ENCODE measurements around the gene AGRN.
A peak's percentile ranks its signal among the peaks of the same experiment; 100 is the strongest.
"Not testable (repeated sequence)": the region's sequence is repeated elsewhere in the genome, so short reads cannot be mapped to it uniquely, and the experiment has no call there.

AGRN gene

GRCh38 chr1:981955-982558 lies 37.9 kb upstream of the AGRN start, which contains the start of gene PERM1:
Gene PERM1, minus strand, starts transcription at chr1:982093. Its CDS starts 1,064 bp downstream, at chr1:981029.
- no peak for DNase-seq (ENCODE audit: low read depth)

GRCh38 chr1:982765-983436 lies 37.0 kb upstream of the AGRN start:
- DNase-seq (ENCODE audit: low read depth) = no peak

GRCh38 chr1:983798-984475 lies 36.0 kb upstream of the AGRN start:
- DNase-seq (ENCODE audit: low read depth) = peak; percentile 35

GRCh38 chr1:984476-984814 lies 35.5 kb upstream of the AGRN start:
- DNase-seq (ENCODE audit: low read depth) = no peak

GRCh38 chr1:985126-985525 lies 34.8 kb upstream of the AGRN start:
- DNase-seq (ENCODE audit: low read depth) = no peak

GRCh38 chr1:988061-988460 lies 31.9 kb upstream of the AGRN start:
- not testable (repeated sequence) for DNase-seq (ENCODE audit: low read depth)

- DNase-seq (ENCODE audit: low read depth) = not testable (repeated sequence)
Observed at GRCh38 chr1:991275-991674, 28.6 kb upstream of the AGRN start.

- no peak for DNase-seq (ENCODE audit: low read depth)
Observed at GRCh38 chr1:991895-992294, 28.0 kb upstream of the AGRN start.

GRCh38 chr1:992362-992761 lies 27.6 kb upstream of the AGRN start:
- no peak for DNase-seq (ENCODE audit: low read depth)

- DNase-seq (ENCODE audit: low read depth) = no peak
Observed at GRCh38 chr1:993379-993995, 26.4 kb upstream of the AGRN start.

- DNase-seq (ENCODE audit: low read depth) = not testable (repeated sequence)
Observed at GRCh38 chr1:994546-994945, 25.4 kb upstream of the AGRN start.

GRCh38 chr1:995665-996633 lies 24.0 kb upstream of the AGRN start:
- no peak for DNase-seq (ENCODE audit: low read depth)

- no peak for DNase-seq (ENCODE audit: low read depth)
Observed at GRCh38 chr1:996851-997712, 22.8 kb upstream of the AGRN start.

GRCh38 chr1:997713-997992 lies 22.3 kb upstream of the AGRN start:
- no peak for DNase-seq (ENCODE audit: low read depth)

GRCh38 chr1:997993-998744 lies 21.8 kb upstream of the AGRN start:
- DNase-seq (ENCODE audit: low read depth) = no peak

- DNase-seq (ENCODE audit: low read depth) = no peak
Observed at GRCh38 chr1:998745-998994, 21.2 kb upstream of the AGRN start.

GRCh38 chr1:998995-999724 lies 20.8 kb upstream of the AGRN start:
- no peak for DNase-seq (ENCODE audit: low read depth)

- peak; percentile 48 for DNase-seq (ENCODE audit: low read depth)
Observed at GRCh38 chr1:999725-1000356, 20.1 kb upstream of the AGRN start, which contains the start of gene HES4. Gene HES4, minus strand, starts transcription at chr1:1000097. Its CDS starts 124 bp downstream, at chr1:999973.

- DNase-seq (ENCODE audit: low read depth) = peak; percentile 56
Observed at GRCh38 chr1:1000357-1001056, 19.4 kb upstream of the AGRN start.

Measured in activated T-cell treated with anti-CD3 and anti-CD28 coated beads for 24 hours (primary cell).